ENCODE data around the gene HEXD.

GRCh38 chr17:82399601-82400101, 18.5 kb upstream of the HEXD start:
- TF ChIP-seq CTCF (IDR thresholded peaks at IDR 0.05; ENCODE audit: low read depth, low read length, poor library complexity, severe bottlenecking) (no peak), EZH2phosphoT487 (IDR thresholded peaks at IDR 0.05; ENCODE audit: borderline replicate concordance, low read length) (no peak)
